BLaER1 (cell line): ENCODE data around the gene TMEM94.
A peak's percentile ranks its signal among the peaks of the same experiment; 100 is the strongest.

Experiments
- H3K27ac ChIP-seq: shearing (Covaris generic); formaldehyde crosslinking; 2 replicates; pipeline ENCODE4 v1.8.1; 2022
- H3K27me3 ChIP-seq: shearing (Covaris generic); formaldehyde crosslinking; 2 replicates; pipeline ENCODE4 v1.8.1; 2022
- H3K36me3 ChIP-seq: shearing (Covaris generic); formaldehyde crosslinking; 2 replicates; pipeline ENCODE4 v1.8.1; 2022
- H3K4me1 ChIP-seq: shearing (Covaris generic); formaldehyde crosslinking; 2 replicates; pipeline ENCODE4 v1.8.1; 2022
- H3K4me2 ChIP-seq: shearing (Covaris generic); formaldehyde crosslinking; 2 replicates; pipeline ENCODE4 v1.8.1; 2022
- H3K4me3 ChIP-seq: shearing (Covaris generic); formaldehyde crosslinking; 2 replicates; pipeline ENCODE4 v1.8.1; 2022
- H3K9ac ChIP-seq: shearing (Covaris generic); formaldehyde crosslinking; 2 replicates; pipeline ENCODE4 v1.8.1; 2022
- H3K9me3 ChIP-seq: shearing (Covaris generic); formaldehyde crosslinking; 2 replicates; pipeline ENCODE4 v1.8.1; 2022
- H4K20me1 ChIP-seq: shearing (Covaris generic); formaldehyde crosslinking; 2 replicates; pipeline ENCODE4 v1.8.1; 2022
- Cebpa-rat ChIP-seq: shearing (Covaris generic); IDR thresholded peaks from 2 replicates; pipeline ENCODE4 v1.8.1; 2022

TMEM94 gene

GRCh38 chr17:75460295-75460694 lies 3.9 kb downstream of the TMEM94 start:
- H3K4me1 ChIP-seq = peaks cover 68% of the 10 kb centered on the region
- H3K4me3 ChIP-seq = no peak overlapping the region
- H3K36me3 ChIP-seq = peaks cover 20% of the 10 kb centered on the region
- peak overlapping the region; percentile 97 for H3K27ac ChIP-seq
- peaks cover 13% of the 10 kb centered on the region for H3K9me3 ChIP-seq
- no peaks in the 10 kb centered on the region for H4K20me1 ChIP-seq
- H3K4me2 ChIP-seq = peak overlapping the region; percentile 90
- H3K27me3 ChIP-seq = no peaks in the 10 kb centered on the region
- peak overlapping the region; percentile 97; the same call in 1 of the 2 replicates for H3K9ac ChIP-seq
- TF ChIP-seq Cebpa-rat = no peak

GRCh38 chr17:75463603-75464002 lies 7.2 kb downstream of the TMEM94 start:
- Histone ChIP-seq H3K9me3 (peaks cover 24% of the 10 kb centered on the region), H4K20me1 (0 out of 2 replicates have a peak, but pooled peaks cover 6% of the 10 kb centered on the region), H3K4me2 (no peak overlapping the region), H3K27ac (no peak overlapping the region; the same call in 1 of the 2 replicates), H3K36me3 (peaks cover 44% of the 10 kb centered on the region), H3K9ac (no peak overlapping the region), H3K4me1 (peaks cover 53% of the 10 kb centered on the region), H3K27me3 (no peaks in the 10 kb centered on the region), H3K4me3 (no peak overlapping the region)
- TF ChIP-seq Cebpa-rat = no peak

GRCh38 chr17:75465039-75465438 lies 8.6 kb downstream of the TMEM94 start:
- Histone ChIP-seq H3K4me1 (peaks cover 47% of the 10 kb centered on the region), H3K4me2 (no peak overlapping the region), H3K4me3 (no peak overlapping the region), H4K20me1 (0 out of 2 replicates have a peak, but pooled peaks cover 7% of the 10 kb centered on the region), H3K9me3 (peaks cover 24% of the 10 kb centered on the region), H3K27me3 (no peaks in the 10 kb centered on the region), H3K36me3 (peaks cover 59% of the 10 kb centered on the region), H3K27ac (no peak overlapping the region), H3K9ac (no peak overlapping the region)
- no peak for TF ChIP-seq Cebpa-rat

- Histone ChIP-seq H3K27me3 (no peaks in the 10 kb centered on the region), H3K4me2 (no peak overlapping the region), H3K27ac (0 out of 2 replicates have a peak overlapping the region, but pooled peaks have one; percentile 6), H3K36me3 (peaks cover 84% of the 10 kb centered on the region), H4K20me1 (0 out of 2 replicates have a peak, but pooled peaks cover 11% of the 10 kb centered on the region), H3K9me3 (peaks cover 24% of the 10 kb centered on the region), H3K4me1 (peaks cover 57% of the 10 kb centered on the region), H3K9ac (no peak overlapping the region), H3K4me3 (no peak overlapping the region)
- no peak for TF ChIP-seq Cebpa-rat
These were observed 11.9 kb downstream of the TMEM94 start for GRCh38 chr17:75468291-75468754.

- H3K4me3 ChIP-seq = no peak overlapping the region
- TF ChIP-seq Cebpa-rat = no peak
- H3K27ac ChIP-seq = 0 out of 2 replicates have a peak overlapping the region, but pooled peaks have one; percentile 6
These were observed 12.4 kb downstream of the TMEM94 start for GRCh38 chr17:75468779-75469373.

GRCh38 chr17:75471207-75471606 lies 14.8 kb downstream of the TMEM94 start:
- no peak overlapping the region; the same call in 1 of the 2 replicates for H3K9ac ChIP-seq

More at GRCh38 chr17:75468779-75469373, 12.4 kb downstream of the TMEM94 start:
- no peak overlapping the region for H3K9ac ChIP-seq
- H4K20me1 ChIP-seq = 0 out of 2 replicates have a peak, but pooled peaks cover 11% of the 10 kb centered on the region
- peaks cover 84% of the 10 kb centered on the region for H3K36me3 ChIP-seq
- peaks cover 60% of the 10 kb centered on the region for H3K4me1 ChIP-seq
- H3K27me3 ChIP-seq = no peaks in the 10 kb centered on the region
- peaks cover 23% of the 10 kb centered on the region for H3K9me3 ChIP-seq
- H3K4me2 ChIP-seq = no peak overlapping the region

GRCh38 chr17:75472119-75472518 lies 15.7 kb downstream of the TMEM94 start:
- peaks cover 86% of the 10 kb centered on the region for H3K4me1 ChIP-seq
- TF ChIP-seq Cebpa-rat = no peak
- peaks cover 86% of the 10 kb centered on the region for H3K36me3 ChIP-seq
- peaks cover 26% of the 10 kb centered on the region; the same call in 1 of the 2 replicates for H4K20me1 ChIP-seq
- H3K27me3 ChIP-seq = no peaks in the 10 kb centered on the region
- H3K9ac ChIP-seq = peak overlapping the region; percentile 10; the same call in 1 of the 2 replicates
- no peak overlapping the region for H3K4me3 ChIP-seq
- H3K27ac ChIP-seq = peak overlapping the region; percentile 69
- peak overlapping the region; percentile 55 for H3K4me2 ChIP-seq
- H3K9me3 ChIP-seq = no peaks in the 10 kb centered on the region

More at GRCh38 chr17:75471207-75471606, 14.8 kb downstream of the TMEM94 start:
- Histone ChIP-seq H3K9me3 (peaks cover 6% of the 10 kb centered on the region), H3K36me3 (peaks cover 89% of the 10 kb centered on the region), H4K20me1 (peaks cover 26% of the 10 kb centered on the region; the same call in 1 of the 2 replicates), H3K4me2 (peak overlapping the region; percentile 55), H3K27ac (0 out of 2 replicates have a peak overlapping the region, but pooled peaks have one; percentile 69), H3K27me3 (no peaks in the 10 kb centered on the region), H3K4me3 (no peak overlapping the region), H3K4me1 (peaks cover 78% of the 10 kb centered on the region)
- no peak for TF ChIP-seq Cebpa-rat

GRCh38 chr17:75473246-75473645 lies 16.8 kb downstream of the TMEM94 start:
- peak; percentile 84 for TF ChIP-seq Cebpa-rat
- Histone ChIP-seq H3K9me3 (no peaks in the 10 kb centered on the region), H3K36me3 (peaks cover 86% of the 10 kb centered on the region), H4K20me1 (peaks cover 24% of the 10 kb centered on the region; the same call in 1 of the 2 replicates), H3K27me3 (no peaks in the 10 kb centered on the region), H3K4me2 (peak overlapping the region; percentile 55), H3K4me1 (peaks cover 90% of the 10 kb centered on the region), H3K4me3 (no peak overlapping the region), H3K9ac (peak overlapping the region; percentile 36; the same call in 1 of the 2 replicates), H3K27ac (peak overlapping the region; percentile 47; the same call in 1 of the 2 replicates)

GRCh38 chr17:75474736-75475135 lies 18.3 kb downstream of the TMEM94 start:
- Histone ChIP-seq H3K27ac (peak overlapping the region; percentile 64), H3K36me3 (peaks cover 86% of the 10 kb centered on the region), H4K20me1 (peaks cover 19% of the 10 kb centered on the region; the same call in 1 of the 2 replicates), H3K4me2 (peak overlapping the region; percentile 64), H3K27me3 (no peaks in the 10 kb centered on the region), H3K9ac (peak overlapping the region; percentile 63), H3K4me1 (peaks cover 95% of the 10 kb centered on the region), H3K9me3 (no peaks in the 10 kb centered on the region), H3K4me3 (no peak overlapping the region)
- TF ChIP-seq Cebpa-rat = no peak
